Astrocyte (in vitro differentiated cells and primary cell): ENCODE measurements around the gene GPER1. TPM values are rescaled to one million over a fixed set of nuclear protein-coding genes. Genes with fewer than 3 reads are reported as not detected.
A peak's percentile ranks its signal among the peaks of the same experiment; 100 is the strongest.

ENCODE experiments used
- DNase-seq: peaks from one replicate; pipeline ENCODE4 v3.0.0-alpha.2; 2010; ENCODE audit warnings: low read depth
- FAIRE-seq: peaks from 2 replicates; lab custom pipeline; 2011; peaks lifted over from hg19 to GRCh38; lab: Jason Lieb, UNC
- H2AFZ ChIP-seq: 2 replicates; pipeline ENCODE4 v1.6.0; 2012; ENCODE audit warnings: low read depth, low read length, inconsistent platforms
- H3K27ac ChIP-seq: 2 replicates; pipeline ENCODE4 v1.5.1; 2011; ENCODE audit warnings: low read depth, low read length, inconsistent platforms
- H3K27me3 ChIP-seq: 2 replicates; pipeline ENCODE4 v1.6.0; 2011; ENCODE audit warnings: low read length, inconsistent platforms; ENCODE audit not compliant: insufficient read depth
- H3K36me3 ChIP-seq: 2 replicates; pipeline ENCODE4 v1.5.1; 2011; ENCODE audit warnings: low read length, inconsistent platforms; ENCODE audit not compliant: insufficient read depth
- H3K4me1 ChIP-seq: 2 replicates; pipeline ENCODE4 v1.5.1; 2011; ENCODE audit warnings: low read length, inconsistent platforms; ENCODE audit not compliant: insufficient read depth
- H3K4me2 ChIP-seq: 2 replicates; pipeline ENCODE4 v1.6.0; 2012; ENCODE audit warnings: low read length, inconsistent platforms
- H3K4me3 ChIP-seq: 2 replicates; pipeline ENCODE4 v1.5.1; 2011; ENCODE audit warnings: low read depth, mild to moderate bottlenecking, low read length, inconsistent platforms; ENCODE audit not compliant: insufficient read depth
- H3K79me2 ChIP-seq: 2 replicates; pipeline ENCODE4 v1.6.0; 2012; ENCODE audit warnings: mild to moderate bottlenecking, low read length, inconsistent platforms; ENCODE audit not compliant: insufficient read depth
- H3K9ac ChIP-seq: 2 replicates; pipeline ENCODE4 v1.6.0; 2012; ENCODE audit warnings: mild to moderate bottlenecking, low read length, inconsistent platforms
- H3K9me3 ChIP-seq: 2 replicates; pipeline ENCODE4 v1.5.1; 2012; ENCODE audit warnings: low read depth, mild to moderate bottlenecking, low read length, inconsistent platforms; ENCODE audit not compliant: insufficient read depth
- H4K20me1 ChIP-seq: 2 replicates; pipeline ENCODE4 v1.6.0; 2012; ENCODE audit warnings: low read length, inconsistent platforms; ENCODE audit not compliant: insufficient read depth
- H3K27ac Mint-ChIP-seq: one replicate; pipeline ENCODE4 v1.8.0; 2021; ENCODE audit warnings: mild to moderate bottlenecking, mixed read lengths; ENCODE audit not compliant: unreplicated experiment
- H3K27me3 Mint-ChIP-seq: one replicate; pipeline ENCODE4 v1.8.0; 2021; ENCODE audit warnings: low read depth, mixed read lengths; ENCODE audit not compliant: unreplicated experiment
- H3K36me3 Mint-ChIP-seq: one replicate; pipeline ENCODE4 v1.8.0; 2021; ENCODE audit warnings: low read depth, mixed read lengths; ENCODE audit not compliant: unreplicated experiment
- H3K4me1 Mint-ChIP-seq: one replicate; pipeline ENCODE4 v1.8.0; 2021; ENCODE audit warnings: low read depth, mixed read lengths; ENCODE audit not compliant: unreplicated experiment
- H3K4me3 Mint-ChIP-seq: one replicate; pipeline ENCODE4 v1.8.0; 2021; ENCODE audit warnings: mild to moderate bottlenecking, moderate library complexity, mixed read lengths; ENCODE audit not compliant: unreplicated experiment
- H3K9me3 Mint-ChIP-seq: one replicate; pipeline ENCODE4 v1.8.0; 2021; ENCODE audit warnings: mild to moderate bottlenecking, mixed read lengths; ENCODE audit not compliant: unreplicated experiment
- CTCF ChIP-seq: IDR thresholded peaks from 2 replicates; pipeline ENCODE4 v1.5.1; 2011; ENCODE audit warnings: low read depth, mild to moderate bottlenecking, inconsistent platforms, low read length, moderate library complexity; ENCODE audit not compliant: insufficient read depth
- EZH2 ChIP-seq: IDR thresholded peaks from 2 replicates; pipeline ENCODE4 v1.6.1; 2012; ENCODE audit warnings: mild to moderate bottlenecking, low read length, inconsistent platforms; ENCODE audit not compliant: insufficient read depth
- total RNA-seq: library from RNA; stranded (reverse); gene quantifications from 2 replicates; pipeline ENCODE4 v1.2.1, GENCODE V29; 2021

GPER1 gene
- total RNA-seq, 1 donor from 2014 or later, result 17.4 TPM

GRCh38 chr7:1045069-1046063 lies 42.5 kb upstream of the GPER1 start:
- Histone ChIP-seq H3K9me3 (no peaks in the 10 kb centered on the region), H3K27me3 (no peaks in the 10 kb centered on the region), H3K36me3 (no peaks in the 10 kb centered on the region), H2AFZ (no peak overlapping the region), H3K27ac (no peak overlapping the region), H3K4me2 (peak overlapping the region; percentile 98), H4K20me1 (peaks cover 83% of the 10 kb centered on the region), H3K79me2 (peaks cover 10% of the 10 kb centered on the region), H3K4me3 (peak overlapping the region; percentile 62), H3K4me1 (peaks cover 19% of the 10 kb centered on the region), H3K9ac (peak overlapping the region; percentile 82)
- H3K27me3 Mint-ChIP-seq, result no peaks in the 10 kb centered on the region
- H3K4me1 Mint-ChIP-seq, result peaks cover 12% of the 10 kb centered on the region
- TF ChIP-seq CTCF (no peak), EZH2 (no peak)
- H3K9me3 Mint-ChIP-seq, result peaks cover 2% of the 10 kb centered on the region
- no peak for DNase-seq
- H3K27ac Mint-ChIP-seq, result peak overlapping the region; percentile 73
- no peak for FAIRE-seq
- H3K36me3 Mint-ChIP-seq, result peaks cover 7% of the 10 kb centered on the region
- peak overlapping the region; percentile 87 for H3K4me3 Mint-ChIP-seq

DNA sequence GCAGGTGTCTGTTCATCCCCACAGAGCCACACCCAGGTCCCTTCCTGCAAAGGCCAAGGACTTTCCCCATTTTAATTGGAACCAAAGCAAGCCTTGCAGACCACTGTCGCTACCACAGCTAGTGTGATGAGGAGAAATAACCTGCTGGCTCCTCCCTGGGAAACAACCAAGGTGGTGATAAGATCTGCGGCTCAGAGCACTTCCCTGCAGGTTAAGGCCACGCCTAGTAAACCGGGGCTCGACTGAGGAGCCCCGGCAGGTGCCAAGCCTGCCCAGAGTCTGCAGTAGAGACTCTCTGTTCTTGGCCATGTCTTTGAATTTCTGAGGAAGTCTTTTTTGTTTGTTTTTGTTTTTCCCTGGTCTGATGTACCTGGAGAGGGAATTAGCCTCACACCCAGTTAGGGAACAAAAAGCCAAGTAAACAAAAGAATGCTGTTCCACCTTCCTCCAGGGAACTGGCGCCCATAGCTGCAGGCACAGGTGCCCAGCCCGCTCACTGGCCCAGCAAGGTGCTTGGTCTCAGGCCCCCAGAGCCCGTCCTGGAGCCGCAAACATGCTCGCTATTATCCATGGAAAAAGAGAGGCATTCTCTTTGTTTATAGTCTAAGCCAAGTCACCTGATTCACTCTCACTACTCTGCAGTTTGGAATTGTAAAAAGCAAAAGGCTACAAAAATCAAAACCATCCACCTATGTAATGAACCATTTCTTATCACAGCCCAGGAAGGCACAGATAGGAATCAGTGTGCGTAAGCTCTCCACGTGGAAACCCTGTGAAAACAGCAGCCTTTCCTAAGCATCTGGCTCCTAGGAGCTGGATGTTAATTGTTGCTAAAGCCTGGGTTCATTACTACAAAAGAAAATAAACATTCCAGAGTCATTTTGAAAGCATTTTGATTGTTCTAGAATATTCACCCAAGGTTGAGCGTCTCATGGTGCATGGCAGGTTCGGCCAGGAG lies 40.9 kb upstream of the GPER1 start:
- Mint-ChIP-seq H3K4me1 (peaks cover 10% of the 10 kb centered on the region), H3K4me3 (no peak overlapping the region), H3K9me3 (no peaks in the 10 kb centered on the region), H3K36me3 (peaks cover 7% of the 10 kb centered on the region), H3K27ac (no peak overlapping the region), H3K27me3 (no peaks in the 10 kb centered on the region)
- FAIRE-seq (no peak), DNase-seq (no peak)
- Histone ChIP-seq H3K27me3 (no peaks in the 10 kb centered on the region), H3K9me3 (no peaks in the 10 kb centered on the region), H3K4me2 (no peak overlapping the region), H3K4me3 (no peak overlapping the region), H3K36me3 (no peaks in the 10 kb centered on the region), H3K27ac (no peak overlapping the region), H2AFZ (no peak overlapping the region), H3K4me1 (peaks cover 13% of the 10 kb centered on the region), H4K20me1 (peaks cover 76% of the 10 kb centered on the region), H3K9ac (no peak overlapping the region), H3K79me2 (peaks cover 5% of the 10 kb centered on the region)
- TF ChIP-seq CTCF, result no peak
- TF ChIP-seq EZH2, result no peak
